HG03575 (cell line): ENCODE measurements around the gene BNIP5.

Experiments
- ATAC-seq: cut with Tn5 transposase; IDR thresholded peaks from one replicate; pipeline ENCODE4 v1.9.1; 2021; ENCODE audit not compliant: unreplicated experiment, insufficient number of reproducible peaks, low FRiP score; ENCODE audit errors: extremely low read depth

The BNIP5 gene

DNA sequence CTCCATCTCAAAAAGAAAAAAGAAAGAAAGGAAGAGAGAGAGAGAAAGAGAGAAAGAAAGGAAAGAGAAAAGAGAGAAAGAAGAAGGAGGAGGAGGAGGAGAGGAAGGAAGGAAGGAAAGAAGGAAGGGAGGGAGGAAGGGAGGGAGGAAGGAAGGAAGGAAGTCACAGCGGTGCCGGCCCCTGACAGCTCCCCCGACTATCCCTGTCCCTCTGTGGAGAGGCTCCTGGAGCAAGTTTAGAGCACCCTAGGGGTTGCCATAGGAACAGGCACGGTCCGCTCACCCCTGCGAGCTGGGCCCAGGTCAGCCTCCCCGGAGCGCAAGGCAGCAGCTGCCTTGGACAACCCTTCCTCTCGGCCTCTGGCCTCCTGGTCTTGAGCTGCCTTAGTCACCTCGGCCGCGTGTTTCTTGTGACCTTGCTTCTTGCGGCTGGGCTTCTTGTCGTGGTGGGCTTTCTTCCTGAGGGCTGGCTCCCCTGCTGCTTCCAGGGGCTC lies 6.8 kb downstream of the BNIP5 start:
- ATAC-seq: no peak

- no peak for ATAC-seq
Measured at GRCh38 chr6:36328600-36328999, 8.1 kb downstream of the BNIP5 start.

DNA sequence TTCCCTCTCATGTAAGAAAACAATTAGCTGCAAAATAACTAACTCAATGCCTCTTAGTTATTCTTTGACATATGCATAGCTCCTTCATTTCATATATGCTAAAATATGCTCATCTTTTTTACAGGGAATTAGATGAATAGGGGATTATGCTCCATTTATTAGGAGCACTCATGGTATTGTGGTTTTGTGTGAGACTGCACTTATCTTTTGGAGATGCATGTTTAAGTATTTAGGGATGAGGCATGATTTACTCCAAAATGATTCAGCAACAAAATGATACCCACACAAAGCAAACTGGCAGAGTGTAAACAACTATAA lies 8.8 kb downstream of the BNIP5 start:
- ATAC-seq: no peak

DNA sequence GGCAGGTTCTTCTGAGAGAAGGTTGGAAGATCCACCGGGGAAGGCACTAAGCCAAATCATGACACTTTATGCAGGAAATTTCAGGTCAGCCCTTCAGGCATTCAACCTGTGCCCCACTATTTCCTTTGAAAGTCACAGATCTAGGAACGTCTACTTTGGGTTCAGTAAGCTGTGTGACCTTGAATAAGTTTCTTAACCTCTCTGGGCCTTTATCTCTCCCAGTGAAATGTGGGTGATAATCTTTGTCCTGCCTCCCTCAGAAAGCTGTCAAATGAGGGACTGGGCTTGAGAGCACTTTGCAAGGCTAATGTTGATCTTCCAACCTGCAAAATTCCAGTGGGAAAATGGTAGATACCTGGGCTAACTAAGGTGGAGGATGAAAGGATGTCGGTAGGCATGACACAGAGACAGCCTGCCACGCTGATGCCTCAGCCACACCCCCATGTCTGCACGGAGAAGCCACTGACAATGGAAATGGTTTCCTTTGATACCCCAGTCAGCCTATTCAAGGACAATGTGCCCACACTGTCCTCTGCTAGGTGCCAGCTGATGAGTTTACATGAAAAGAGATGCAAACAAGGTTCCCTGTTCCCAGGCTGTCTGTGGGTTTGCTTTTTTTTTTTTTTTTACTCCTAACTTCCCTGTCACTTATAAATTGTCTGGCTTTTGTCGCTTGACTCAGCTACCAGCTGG lies 9.3 kb downstream of the BNIP5 start:
- no peak for ATAC-seq

- ATAC-seq: no peak
Measured at GRCh38 chr6:36326356-36326995, 10.2 kb downstream of the BNIP5 start.

- no peak for ATAC-seq
Measured at GRCh38 chr6:36324715-36325114, 12.0 kb downstream of the BNIP5 start.

- ATAC-seq: no peak
Measured at GRCh38 chr6:36324191-36324590, 12.5 kb downstream of the BNIP5 start.

GRCh38 chr6:36323062-36323461 lies 13.6 kb downstream of the BNIP5 start:
- no peak for ATAC-seq

- no peak for ATAC-seq
Measured at GRCh38 chr6:36322591-36322990, 14.1 kb downstream of the BNIP5 start.

DNA sequence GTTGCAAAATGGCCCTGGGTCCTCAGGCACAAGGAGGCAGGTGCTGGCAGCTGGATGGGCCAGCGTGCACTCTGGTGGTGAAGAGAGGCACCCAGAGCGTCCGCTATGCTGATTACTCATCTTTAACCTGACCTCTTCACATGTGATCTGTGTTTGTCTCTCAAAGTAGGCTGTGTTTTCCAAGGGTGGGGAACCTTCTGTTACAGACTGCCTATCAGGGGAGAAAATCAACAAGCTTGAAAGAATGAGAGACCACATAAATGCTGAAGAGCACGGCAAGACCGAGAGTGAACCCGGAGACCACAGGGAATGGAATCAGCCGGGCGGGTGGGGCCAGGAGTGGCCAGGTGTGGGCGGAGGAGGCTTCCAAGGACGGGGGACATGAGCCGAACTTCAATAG lies 16.2 kb downstream of the BNIP5 start:
- ATAC-seq: no peak

GRCh38 chr6:36319821-36320220 lies 16.9 kb downstream of the BNIP5 start:
- no peak for ATAC-seq

DNA sequence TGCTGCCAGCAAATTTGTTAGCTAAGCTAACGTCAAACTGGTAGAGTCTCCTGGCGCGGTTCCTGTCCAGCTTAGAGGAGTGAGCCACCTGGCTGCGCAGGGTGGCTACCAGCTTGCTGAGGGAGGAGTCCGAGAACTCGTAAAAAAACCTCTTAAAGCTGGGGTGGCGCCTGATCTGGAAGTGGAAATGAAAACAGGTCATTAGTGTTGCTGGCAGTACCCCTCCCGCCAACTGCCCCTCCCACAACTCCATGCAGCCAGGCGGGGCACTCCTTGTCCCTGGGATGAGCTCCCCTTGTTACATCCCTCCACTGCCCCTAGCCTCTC lies 17.3 kb downstream of the BNIP5 start:
- ATAC-seq: no peak

DNA sequence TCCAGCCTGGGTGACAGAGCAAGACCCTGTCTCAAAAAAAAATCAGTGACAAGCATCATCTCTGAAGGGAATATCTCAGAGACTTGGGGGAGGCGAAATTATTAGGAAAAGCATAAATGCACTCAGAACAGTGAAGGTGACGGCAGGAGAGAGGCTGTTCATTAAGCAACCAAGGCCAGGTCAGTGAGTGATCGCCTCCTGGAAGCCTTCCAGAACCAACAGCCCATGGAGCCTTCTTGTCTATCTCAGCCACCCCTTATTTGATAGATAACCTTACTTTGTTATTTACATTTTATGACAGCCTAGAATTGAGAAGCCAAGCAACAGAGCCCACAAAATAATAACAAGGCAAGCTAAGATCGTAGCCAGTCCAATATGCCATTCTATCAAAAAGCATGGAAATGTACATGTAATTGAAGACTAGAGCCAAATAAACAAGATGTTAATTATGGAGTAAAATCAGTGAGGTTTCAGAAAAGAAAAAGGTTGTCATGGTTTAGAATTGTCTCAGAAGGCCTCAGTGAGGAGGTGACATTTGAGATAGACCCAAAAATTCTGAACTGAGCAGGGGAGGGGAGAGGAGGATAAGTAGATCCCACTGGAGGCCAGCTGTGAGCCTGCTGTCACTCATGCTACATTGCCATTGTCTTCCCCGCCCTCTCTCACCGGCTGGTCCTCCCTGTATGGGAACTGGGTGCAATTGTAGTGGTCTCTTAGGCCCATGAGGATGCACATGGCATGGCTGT lies 17.8 kb downstream of the BNIP5 start:
- ATAC-seq: no peak

DNA sequence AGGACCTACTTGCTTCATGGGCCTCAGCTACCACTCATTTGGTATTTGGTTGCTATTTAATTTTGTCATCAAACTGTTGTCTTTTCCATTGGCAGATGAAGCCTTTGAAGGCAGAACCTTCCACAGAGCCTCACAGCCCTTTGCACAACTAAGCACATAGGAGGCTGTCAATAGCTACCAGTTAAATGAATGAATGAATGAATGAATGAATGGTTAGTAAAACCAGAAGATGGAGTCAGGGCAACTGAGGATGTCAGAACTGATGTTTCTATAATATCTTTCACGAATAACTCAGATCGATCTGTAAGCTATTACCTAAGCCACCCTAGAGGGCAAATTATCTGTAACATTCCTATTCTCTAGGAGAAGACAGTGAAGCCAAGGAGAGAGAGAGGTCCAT lies 19.1 kb downstream of the BNIP5 start:
- no peak for ATAC-seq

GRCh38 chr6:36315921-36316320 lies 20.8 kb downstream of the BNIP5 start:
- ATAC-seq: no peak

DNA sequence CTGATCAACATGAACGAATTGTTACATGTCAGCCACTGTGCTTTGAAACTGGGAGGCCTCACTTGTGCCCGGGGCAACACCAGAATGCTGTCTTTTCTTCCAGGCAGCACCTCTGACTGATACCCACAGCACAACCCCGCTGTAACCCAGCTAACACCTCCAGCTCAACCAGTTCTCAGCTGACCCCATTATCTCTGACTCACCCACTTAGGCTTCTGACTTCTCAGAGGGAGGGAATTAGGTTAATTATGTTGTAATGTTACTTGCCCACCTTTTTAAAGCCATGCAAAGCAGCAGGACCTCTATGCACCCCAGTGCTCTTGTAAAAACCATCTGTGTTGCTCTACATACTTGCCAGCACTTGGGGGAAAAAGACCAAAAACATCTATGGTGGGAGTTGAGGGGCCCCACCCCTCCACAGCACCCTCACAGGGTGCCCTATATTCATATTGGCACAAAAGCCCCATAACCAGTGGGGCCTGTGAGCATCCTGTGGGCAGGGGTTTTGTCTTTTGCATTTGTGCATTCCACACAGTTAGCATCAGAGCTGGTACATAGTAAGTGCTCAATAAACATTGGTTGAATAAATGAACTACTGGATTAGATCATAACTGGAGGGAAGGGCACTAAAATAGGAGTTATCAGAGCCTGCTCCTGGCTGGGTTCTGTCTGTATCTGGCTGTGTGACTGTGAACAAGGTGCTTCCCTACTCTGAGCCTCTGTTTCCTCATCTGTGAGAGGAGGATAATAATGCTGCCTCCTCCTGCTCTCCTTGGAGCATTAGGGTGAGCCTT lies 22.3 kb downstream of the BNIP5 start:
- ATAC-seq: no peak

DNA sequence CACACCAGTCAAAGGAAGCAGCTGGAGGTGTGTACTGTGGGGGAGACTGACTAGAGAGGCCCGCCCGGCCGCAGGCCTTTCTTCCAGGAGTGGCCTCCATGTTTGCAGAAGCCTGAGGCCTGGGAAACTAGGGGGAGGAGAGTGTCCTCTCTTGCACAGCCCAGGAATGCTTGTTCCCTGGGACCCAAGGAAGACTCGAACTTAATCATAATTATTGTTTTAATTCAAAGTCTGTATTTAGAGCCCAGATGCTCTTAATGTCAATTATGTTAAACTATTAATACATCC lies 23.1 kb downstream of the BNIP5 start:
- no peak for ATAC-seq

GRCh38 chr6:36312854-36313648 lies 23.6 kb downstream of the BNIP5 start:
- ATAC-seq: no peak

- ATAC-seq: no peak
Measured at GRCh38 chr6:36309900-36310299, 26.8 kb downstream of the BNIP5 start.
